ENCODE measurements around the gene NME5.
"Not testable (repeated sequence)": the region's sequence is repeated elsewhere in the genome, so short reads cannot be mapped to it uniquely, and the experiment has no call there.

The NME5 gene, protein sequence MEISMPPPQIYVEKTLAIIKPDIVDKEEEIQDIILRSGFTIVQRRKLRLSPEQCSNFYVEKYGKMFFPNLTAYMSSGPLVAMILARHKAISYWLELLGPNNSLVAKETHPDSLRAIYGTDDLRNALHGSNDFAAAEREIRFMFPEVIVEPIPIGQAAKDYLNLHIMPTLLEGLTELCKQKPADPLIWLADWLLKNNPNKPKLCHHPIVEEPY

DNA sequence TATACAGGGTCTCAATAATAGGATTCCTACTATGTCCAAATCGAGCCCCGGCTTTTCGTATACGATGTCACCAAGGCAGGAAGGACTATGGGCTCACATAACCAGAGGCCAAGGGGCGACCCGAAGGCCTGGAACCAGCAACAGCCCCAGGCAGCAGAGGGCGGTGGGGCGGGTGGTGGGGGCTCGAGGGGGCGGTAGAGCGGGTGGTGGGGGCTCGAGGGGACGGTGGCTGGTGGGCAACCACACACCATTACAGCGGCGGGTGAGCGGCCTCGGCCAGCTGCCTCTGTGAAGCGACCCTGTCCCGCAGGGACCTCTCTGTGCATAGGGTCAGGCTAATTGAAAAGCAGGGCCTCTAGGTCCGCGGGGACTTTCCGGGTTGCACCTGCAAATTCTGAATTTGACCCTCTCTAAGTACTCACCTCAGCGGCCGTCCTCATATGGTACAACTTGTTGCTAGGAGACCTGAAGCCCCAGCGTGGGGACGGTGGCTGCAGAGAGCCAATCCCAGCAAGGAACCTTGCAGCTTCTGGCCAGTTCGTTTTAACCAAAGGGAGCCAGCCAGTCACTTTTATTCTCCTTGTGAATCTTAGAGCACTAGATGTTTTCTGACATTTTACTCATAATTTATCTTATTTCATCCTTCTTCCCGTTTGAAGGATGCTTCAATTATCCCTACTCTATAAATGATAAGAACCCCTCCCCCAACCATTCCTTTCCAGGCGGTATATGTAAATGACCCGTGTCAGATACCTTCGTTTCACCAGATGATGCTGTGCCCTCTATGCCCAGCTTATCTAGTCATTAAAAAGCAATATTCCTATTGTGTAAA is at the start of gene NME5:
NME5 (minus strand) TSS at position 480 of the 832 bp plus-strand sequence. CDS start 648 bp downstream, outside the sequence.
- DNase-seq (ENCODE audit: low read depth in 2 of 2): no peak

DNA sequence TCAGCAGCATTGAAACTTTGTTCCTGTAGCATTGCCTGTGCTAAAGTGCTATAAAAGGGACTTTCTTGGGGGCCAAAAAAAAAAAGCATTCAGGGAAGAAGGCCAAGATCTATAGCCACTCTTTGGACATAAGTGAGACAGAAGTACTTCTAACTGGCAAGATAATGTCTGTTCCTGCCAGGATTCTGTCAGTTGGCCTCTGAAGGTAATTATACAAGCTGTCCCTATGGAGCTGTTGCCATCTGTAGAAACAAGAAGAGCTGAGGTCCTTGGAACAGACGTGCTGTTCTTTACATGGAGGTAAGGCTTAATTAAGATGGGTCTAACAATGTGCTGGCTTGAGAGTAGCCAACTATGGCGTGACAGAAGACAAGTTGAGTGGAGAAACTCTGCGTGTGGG is 49.4 kb upstream of the NME5 start:
- no peak for DNase-seq (ENCODE audit: low read depth in 2 of 2)

DNA sequence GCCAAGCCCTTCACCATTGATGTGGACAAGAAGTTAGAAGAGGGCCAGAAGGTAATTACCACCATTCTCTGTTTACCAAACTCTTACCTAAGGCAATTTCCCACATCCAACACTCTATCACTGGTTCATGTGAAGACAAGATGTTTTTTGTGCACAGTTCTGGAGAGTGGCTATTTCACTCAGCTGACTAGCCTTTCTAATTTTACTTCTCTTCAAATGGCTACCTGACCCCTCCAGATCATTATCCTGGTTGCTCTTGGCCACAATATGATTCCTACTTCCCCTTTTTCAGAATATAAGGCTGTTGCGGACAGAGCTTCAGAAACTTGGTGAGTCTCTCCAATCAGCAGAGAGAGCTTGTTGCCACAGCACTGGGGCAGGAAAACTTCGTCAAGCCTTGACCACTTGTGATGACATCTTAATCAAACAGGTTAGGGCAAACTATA is 46.8 kb upstream of the NME5 start:
- DNase-seq (ENCODE audit: low read depth in 2 of 2): no peak

DNA sequence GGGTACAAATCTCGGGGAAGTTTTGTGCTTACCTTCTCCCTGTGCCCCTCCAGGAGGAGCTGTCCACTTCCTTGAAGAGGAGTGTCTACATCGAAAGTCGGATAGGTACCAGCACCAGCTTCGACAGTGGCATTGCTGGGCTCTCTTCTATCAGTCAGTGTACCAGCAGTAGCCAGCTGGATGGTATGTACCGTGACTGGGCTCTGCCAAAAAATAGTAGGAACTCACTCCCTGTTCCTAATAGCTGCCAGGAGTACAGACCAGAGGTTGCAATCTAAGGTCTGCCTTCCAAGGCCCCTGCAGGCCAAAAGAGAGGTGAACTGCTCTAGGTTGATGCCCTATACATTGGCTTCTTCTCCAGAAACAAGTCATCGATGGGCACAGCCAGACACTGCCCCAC is 43.6 kb upstream of the NME5 start:
- DNase-seq (ENCODE audit: low read depth in 2 of 2): no peak

DNA sequence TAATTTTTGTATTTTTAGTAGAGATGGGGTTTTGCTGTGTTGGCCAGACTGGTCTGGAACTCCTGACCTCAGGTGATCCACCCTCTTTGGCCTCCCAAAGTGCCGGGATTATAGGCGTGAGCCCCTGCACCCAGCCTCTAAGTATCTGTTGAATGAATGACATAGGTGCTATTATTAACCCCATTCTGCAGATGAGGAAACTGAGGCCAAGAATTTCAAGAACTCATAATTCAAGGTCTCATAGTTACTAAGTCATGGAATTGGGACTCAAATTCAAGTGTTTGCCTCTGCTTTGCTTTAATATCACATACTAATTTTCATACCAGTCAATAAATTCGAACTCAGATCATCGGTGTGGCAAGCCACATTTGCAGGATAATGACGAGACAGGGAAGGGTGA is 41.6 kb upstream of the NME5 start:
- DNase-seq (ENCODE audit: low read depth in 2 of 2): no peak

DNA sequence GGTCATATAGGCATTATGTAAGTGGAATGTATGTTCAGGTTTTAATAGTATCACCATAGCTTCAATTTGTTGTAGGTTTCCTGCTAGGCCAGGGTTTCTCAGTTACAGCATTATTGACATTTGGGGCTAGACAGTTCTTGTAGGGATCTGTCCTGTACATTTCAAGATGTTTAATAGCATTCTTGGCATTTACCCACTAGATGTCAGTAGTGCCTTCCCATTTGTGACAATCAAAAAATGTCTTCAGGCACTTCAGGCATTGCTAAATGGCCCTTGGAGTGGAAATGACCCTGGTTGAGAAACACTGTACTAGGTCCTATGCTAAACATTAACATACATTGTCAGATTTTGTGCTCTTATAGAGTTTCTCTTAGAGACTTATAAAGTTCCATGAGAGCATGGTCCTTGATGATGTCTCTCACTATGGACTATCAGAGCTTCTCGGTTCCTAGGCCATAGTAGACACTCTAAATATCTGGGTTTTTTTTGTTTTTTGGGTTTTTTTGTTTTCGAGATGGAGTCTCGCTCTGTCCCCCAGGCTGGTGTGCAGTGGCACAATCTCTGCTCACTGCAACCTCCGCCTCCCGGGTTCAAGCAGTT is 41.1 kb upstream of the NME5 start:
- no peak for DNase-seq (ENCODE audit: low read depth in 2 of 2)

DNA sequence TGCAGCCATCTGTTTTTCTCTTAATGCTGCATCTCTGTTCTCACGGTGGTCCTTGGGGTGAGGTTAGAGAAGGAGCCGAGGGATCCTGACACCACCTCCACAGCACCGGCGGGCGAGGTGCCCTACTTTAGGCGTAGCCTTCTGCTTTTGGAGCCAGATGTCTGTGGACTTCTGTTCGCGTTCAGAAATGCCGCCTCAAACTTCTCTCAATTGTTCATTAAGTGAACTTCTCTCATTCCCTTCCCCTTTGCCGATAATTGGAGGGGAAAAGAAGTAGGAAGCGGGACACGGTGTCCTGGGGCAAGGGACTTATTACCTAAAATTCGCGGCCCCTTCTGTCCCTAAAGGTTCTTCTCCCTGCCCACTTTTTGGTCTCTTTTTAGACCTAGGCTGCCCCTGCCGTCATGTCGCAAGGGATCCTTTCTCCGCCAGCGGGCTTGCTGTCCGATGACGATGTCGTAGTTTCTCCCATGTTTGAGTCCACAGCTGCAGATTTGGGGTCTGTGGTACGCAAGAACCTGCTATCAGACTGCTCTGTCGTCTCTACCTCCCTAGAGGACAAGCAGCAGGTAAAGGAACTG is 40.1 kb upstream of the NME5 start:
- DNase-seq (ENCODE audit: low read depth in 2 of 2): no peak

DNA sequence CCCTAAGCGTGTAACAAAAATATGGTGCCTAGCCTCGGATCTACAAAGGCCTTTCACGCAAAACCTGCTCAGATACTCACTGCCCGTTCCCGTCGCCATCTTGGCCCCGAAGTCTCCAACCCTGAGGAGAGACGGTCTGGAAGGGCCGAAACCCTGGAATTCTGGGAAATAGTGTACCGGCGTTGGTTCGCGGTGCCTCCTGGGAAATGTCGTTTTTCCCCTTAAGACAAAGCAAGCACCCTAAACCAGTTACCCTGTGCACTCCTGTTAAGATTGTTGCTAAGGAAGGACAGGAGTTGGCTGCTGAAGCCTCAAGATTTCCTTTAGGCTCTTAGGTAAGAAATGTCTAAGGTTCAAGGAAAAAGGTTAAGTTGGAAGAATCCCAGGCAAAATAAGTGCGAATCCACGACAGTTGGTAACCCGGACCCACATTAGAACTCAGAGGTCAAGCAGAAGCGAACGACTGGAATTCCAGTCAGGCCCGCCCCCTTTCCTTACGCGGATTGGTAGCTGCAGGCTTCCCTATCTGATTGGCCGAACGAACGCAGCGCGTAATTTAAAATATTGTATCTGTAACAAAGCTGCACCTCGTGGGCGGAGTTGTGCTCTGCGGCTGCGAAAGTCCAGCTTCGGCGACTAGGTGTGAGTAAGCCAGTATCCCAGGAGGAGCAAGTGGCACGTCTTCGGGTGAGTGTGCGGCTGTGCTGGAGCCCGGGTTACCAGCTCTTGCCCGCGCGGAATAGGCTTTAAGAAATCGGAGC is 39.5 kb upstream of the NME5 start, which contains the start of the genes BRD8 and KIF20A:
BRD8 (minus strand) TSS at position 115 of the 761 bp plus-strand sequence; CDS start at position 99, 16 bp downstream.
KIF20A (plus strand) TSS at position 597 of the 761 bp plus-strand sequence. CDS start 569 bp downstream, outside the sequence.
- peak; percentile 86 to 90 for DNase-seq (ENCODE audit: low read depth in 2 of 2)

DNA sequence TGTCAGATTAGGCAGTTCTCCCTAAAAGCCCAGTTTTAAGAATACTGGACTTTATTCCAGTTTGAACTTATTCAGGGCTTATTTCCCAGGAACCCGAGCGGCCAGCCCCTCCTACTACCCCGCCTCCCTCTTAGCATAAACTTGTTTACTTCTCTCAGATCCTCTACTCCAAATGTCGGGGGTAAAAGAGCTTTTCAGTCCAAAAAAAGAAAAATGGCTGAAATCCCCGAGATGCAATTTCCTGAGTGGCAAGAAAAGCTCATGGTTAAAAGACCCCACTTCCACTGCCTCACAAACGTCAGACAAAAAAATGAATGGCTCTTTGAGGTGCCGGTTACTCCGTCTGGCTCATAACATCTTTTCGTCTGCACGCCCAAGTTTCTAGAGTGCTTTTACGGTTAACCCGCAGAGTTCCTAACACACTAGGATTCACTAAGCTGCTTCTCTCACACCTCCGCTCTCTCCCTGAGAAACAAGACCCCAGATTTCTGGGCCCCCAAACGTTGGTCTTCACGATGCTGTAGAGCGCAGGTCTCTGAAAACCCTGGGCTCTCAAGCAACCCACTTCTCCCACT is 38.8 kb upstream of the NME5 start:
- DNase-seq (ENCODE audit: low read depth in 2 of 2): no peak

DNA sequence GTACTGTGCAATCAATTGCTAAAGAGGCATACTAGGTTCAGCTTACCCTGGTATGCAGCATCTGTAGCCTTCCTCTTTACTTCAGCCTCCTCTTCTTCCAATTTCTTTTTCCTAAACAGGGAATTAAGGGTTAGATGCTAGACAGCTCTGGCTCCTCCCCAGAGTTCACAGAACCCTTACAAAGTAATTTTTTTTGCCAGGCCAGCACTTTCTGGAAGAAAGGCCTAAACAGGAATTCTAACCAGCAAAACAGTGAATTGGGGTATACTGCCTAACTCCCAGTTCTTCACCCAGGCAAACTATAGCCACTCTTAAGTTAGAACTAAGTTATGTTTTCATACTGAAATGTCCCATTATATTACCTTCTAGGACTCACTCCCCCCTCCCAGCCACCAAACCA is 31.1 kb upstream of the NME5 start:
- DNase-seq (ENCODE audit: low read depth in 2 of 2): no peak

DNA sequence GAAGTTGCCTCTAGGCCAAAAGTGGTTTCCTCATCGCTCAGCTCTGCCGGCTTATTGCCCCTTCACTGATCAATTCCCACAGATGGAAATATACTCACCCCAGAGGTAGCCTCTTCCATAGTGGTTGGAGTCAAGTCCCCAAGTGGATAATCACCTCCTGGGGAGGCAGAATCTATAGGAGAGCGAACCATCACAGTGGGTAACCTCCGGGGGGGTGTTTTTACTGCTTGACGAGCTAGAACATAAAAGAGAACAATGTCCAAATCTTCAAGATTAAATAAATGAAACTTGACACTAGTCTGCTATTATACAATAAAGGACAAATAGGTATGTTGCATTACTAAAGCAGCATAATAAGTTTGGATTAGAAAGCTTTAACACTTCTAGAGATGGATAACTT is 29.9 kb upstream of the NME5 start:
- DNase-seq (ENCODE audit: low read depth in 2 of 2): no peak

DNA sequence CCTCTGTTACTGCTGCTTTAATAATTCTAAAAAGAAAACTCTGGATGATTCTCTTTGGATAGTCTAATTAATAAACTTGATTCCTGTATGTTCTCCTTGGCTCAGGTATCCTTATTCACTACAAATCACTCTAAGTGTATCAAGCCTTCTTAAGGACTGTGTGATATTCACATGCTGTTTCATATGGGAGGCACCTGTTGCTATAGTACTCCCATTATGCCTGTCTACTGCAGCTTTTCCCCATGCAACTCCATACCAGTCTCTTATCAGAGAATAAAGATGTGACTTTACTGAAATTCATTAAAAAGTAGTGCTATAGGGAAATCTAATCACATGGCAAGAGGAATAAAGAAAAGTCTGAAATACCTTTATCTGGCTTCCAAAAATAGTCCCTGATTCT is 24.5 kb upstream of the NME5 start:
- no peak for DNase-seq (ENCODE audit: low read depth in 2 of 2)

DNA sequence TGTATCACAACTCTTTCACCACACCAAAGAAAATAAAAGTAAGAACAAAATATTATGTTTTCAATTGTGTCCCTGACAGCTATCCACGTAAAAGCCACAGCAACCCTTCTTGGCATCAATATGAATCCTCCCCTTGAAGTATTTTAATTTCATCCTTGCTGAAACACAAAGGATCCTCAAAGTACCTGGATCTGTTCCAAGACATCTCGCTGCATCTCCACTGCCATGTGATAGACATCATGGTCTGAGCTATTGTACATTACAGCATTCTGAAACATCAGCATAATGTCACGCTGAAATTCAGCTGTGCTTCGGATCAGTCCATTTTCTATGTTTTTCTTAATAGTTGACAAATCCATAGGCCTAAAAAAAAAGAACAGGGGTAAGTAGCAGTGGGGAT is 21.5 kb upstream of the NME5 start:
- no peak for DNase-seq (ENCODE audit: low read depth in 2 of 2)

DNA sequence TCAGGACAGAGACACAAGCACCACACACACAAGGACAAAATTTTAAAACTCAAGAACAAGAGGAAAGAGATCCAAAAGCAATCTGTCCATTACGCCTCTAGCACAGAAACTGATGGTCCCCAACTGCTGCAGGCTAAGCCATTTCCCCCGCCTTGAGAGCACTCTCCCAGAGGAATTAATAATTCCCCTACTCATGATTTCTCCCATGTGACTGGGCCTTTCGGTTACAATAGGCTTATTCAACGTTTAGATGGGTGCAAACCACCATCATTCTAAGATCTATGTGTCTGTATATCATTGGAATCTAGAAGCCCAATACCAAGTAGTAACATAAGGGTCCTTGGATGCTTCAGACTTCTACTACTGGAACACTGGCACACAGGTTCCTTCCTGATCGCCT is 20.4 kb upstream of the NME5 start:
- DNase-seq (ENCODE audit: low read depth in 2 of 2): no peak

DNA sequence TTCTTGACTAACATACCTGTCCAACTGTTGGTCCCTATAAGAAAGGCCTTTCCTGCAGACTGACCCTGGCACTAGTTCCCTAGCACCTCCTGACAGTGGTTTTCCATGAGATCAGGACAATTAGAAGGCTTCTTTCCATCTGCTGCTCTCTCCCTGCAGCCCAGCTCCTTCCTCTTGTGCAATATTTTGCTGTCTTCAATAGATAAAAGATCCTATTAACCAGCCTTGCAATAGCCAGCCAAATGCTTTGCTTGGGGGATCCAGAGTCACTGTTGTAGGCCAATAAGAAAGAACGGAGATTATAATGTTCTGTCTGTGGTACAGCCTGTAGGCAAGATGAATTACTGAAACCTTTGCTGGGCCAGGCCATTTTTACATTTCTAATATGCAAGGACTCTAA is 18.4 kb upstream of the NME5 start:
- DNase-seq (ENCODE audit: low read depth in 2 of 2): no peak

DNA sequence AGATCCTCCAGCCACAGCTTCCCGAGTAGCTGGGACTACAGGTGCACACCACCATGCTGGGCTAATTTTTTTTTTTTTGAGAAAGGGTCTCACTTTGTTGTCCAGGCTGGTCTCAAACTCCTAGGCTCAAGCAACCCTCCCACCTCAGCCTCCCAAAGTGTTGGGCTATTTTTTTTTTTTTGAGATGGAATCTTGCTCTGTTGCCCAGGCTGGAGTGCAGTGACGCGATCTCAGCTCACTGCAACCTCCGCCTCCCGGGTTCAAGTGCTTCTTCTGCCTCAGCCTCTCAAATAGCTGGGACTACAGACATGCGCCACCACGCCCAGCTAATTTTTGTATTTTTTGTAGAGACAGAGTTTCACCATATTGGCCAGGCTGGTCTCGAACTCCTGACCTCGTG is 16.7 kb upstream of the NME5 start:
- DNase-seq (ENCODE audit: low read depth in 2 of 2): not testable (repeated sequence)

DNA sequence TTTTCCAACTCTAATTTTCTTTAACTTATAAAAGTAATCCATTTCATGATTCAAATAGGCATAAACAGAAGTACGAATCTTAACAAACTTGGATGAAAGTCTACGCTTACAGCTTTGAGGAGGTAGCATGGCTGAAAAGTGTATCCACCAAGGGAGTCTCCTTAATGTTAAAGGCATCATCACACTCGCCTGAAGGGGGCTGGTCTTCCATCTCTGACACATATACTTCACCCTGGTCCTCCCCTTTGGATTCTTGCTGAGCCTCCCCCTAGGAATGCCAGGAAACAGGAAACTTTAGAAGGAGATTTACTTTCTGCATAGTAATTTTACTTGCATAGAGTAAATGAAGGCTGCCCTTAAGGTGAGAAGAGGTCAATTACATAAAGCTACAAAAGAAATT is 10.3 kb upstream of the NME5 start:
- DNase-seq (ENCODE audit: low read depth in 2 of 2): no peak

DNA sequence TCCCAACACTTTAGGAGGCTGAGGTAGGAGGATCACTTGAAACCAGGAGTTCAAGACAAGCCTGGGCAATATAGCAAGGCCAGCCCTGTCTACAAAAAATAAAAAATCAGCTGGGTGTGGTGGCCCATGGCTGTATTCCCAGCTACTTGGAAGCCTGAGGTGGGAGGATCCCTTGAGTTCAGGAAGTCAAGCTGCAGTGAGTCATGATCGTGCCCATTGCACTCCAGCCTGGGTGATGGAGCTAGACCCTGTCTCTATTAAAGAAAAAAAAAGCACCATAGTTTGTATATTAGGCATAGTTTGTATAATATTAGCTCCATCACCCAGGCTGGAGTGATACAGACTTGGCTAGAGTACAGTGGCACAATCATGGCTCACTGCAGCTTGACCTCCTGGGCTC is 9.6 kb upstream of the NME5 start:
- DNase-seq (ENCODE audit: low read depth in 2 of 2): no peak

DNA sequence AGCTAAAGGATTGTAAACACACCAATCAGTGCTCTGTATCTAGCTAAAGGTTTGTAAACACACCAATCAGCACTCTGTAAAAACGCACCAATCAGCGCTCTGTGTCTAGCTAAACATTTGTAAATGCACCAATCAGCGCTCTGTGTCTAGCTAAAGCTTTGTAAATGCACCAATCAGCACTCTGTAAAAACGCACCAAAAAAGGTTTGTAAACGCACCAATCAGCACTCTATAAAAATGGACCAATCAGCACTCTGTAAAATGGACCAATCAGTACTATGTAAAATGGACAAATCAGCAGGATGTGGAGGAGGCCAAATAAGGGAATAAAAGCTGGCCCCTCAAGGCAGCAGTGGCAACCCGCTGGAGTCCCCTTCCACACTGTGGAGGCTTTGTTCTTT is 4.3 kb upstream of the NME5 start:
- not testable (repeated sequence) for DNase-seq (ENCODE audit: low read depth in 2 of 2)

DNA sequence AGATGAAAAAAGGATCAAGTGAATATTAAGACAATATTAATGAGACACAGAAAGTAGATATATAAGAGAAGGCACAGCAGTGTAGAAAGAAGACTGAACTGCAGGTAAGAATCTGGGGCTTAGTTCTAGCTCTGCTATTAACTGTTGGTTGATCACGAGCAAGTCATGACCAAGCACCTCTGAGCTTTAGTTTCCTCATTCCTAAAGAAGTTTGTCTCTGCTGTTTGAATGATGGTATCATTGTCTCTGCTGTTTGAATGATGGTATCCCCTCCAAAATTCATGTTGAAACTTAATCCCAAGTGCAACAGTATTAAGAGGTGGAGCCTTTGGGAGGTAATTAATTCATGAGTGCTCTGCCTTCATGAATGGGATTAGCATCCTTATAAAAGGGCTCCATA is 2.5 kb upstream of the NME5 start:
- DNase-seq (ENCODE audit: low read depth in 2 of 2): no peak

DNA sequence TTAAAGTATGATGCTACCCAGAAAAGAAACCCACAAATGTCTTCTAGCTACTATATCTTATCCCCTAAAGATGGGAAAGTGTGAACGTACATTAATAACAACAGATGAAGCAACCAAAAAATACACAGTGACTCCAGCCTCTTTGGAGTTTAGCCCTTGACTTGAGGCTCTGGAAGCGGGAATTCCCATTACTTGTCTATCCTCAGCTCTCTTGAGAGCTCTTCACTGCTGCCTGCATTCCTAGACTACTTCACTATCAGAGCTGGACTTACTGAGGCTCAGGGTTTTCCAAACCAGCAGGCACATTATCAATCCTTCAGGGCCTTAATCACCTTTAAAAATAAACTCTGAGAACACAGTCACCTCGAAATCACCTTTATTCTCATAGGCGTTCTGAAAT is 1.0 kb upstream of the NME5 start:
- DNase-seq (ENCODE audit: low read depth in 2 of 2): no peak

Data from stimulated activated CD8-positive, alpha-beta memory T cell treated with anti-CD3 and anti-CD28 coated beads, Interleukin-15, amount 100 ng/mL, for 48 hours (primary cell).